Prostate gland (tissue), 2 donors: ENCODE results near the gene HSF5.

Experiments used
- POLR2A ChIP-seq: fragments of 450-650 bp; IDR thresholded peaks from one replicate; pipeline ENCODE4 v1.6.1; 2016; ENCODE audit warnings: antibody characterized with exemption, mild to moderate bottlenecking
- TF ChIP-seq, protein P1 (sequence below), 4 experiments: fragments of 200-600 bp in 2 of 4; fragments of 450-650 bp in 2 of 4; sonication (generic) in 2 of 4; IDR thresholded peaks; 1 replicate in 3 of 4; 2 replicates in 1 of 4; pipeline ENCODE4 v1.5.1; 2016 to 2019; ENCODE audit warnings: antibody characterized with exemption in 4 of 4, mild to moderate bottlenecking in 2 of 4, moderate library complexity in 2 of 4

DNA sequence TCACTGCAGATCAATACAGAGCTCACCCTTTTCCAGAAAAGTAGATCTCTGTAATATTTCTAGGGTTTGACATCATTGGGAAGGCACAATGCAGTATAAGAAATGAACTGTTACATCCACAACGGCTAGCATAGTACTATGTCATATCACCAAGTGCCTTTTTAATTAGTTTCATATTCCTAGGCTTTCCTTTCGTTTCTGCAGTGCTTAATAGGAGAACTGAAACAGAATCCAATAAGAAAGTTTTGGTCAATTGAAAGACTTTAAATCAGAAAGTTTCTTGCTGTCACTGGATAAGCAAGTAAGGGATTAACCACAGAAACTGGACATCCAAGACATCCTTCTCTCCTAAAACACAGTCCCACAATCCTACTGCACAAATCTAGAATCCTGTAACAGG, 67.4 kb downstream of the HSF5 start:
- TF ChIP-seq, protein P1, sequence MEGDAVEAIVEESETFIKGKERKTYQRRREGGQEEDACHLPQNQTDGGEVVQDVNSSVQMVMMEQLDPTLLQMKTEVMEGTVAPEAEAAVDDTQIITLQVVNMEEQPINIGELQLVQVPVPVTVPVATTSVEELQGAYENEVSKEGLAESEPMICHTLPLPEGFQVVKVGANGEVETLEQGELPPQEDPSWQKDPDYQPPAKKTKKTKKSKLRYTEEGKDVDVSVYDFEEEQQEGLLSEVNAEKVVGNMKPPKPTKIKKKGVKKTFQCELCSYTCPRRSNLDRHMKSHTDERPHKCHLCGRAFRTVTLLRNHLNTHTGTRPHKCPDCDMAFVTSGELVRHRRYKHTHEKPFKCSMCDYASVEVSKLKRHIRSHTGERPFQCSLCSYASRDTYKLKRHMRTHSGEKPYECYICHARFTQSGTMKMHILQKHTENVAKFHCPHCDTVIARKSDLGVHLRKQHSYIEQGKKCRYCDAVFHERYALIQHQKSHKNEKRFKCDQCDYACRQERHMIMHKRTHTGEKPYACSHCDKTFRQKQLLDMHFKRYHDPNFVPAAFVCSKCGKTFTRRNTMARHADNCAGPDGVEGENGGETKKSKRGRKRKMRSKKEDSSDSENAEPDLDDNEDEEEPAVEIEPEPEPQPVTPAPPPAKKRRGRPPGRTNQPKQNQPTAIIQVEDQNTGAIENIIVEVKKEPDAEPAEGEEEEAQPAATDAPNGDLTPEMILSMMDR (IDR thresholded peaks at IDR 0.05), result no peak
- TF ChIP-seq POLR2A, result no peak
